Natural killer cell (primary cell): Measurements from ENCODE around the gene TEAD1. TPM values are rescaled to one million over a fixed set of nuclear protein-coding genes. Genes with fewer than 3 reads are reported as not detected.

Source experiments
- ATAC-seq, 3 donors: fragments of 150-1000 bp in 2 of 3; fragments of 200-7000 bp in 1 of 3; cut with Tn5 transposase; 1 replicate in 1 of 3; 2 replicates in 2 of 3; pipeline ENCODE4 v1.10.0; 2021; ENCODE audit warnings: mild to moderate bottlenecking in 2 of 3, moderate library complexity in 2 of 3
- DNase-seq, 2 donors: peaks; one replicate each; pipeline versions ENCODE4 v3.0.0 to v3.0.0-alpha.2; 2013 to 2021; ENCODE audit warnings: mixed read lengths in 1 of 2
- H3K27ac ChIP-seq: one replicate; pipeline ENCODE4 v1.5.1; 2013; ENCODE audit warnings: mild to moderate bottlenecking, low read length
- H3K27me3 ChIP-seq: one replicate; pipeline ENCODE4 v1.6.1; 2013; ENCODE audit warnings: low read length; ENCODE audit not compliant: control insufficient read depth, insufficient read depth
- H3K36me3 ChIP-seq: one replicate; pipeline ENCODE4 v1.6.1; 2013; ENCODE audit warnings: low read length; ENCODE audit not compliant: control insufficient read depth, insufficient read depth
- H3K4me1 ChIP-seq: one replicate; pipeline ENCODE4 v1.6.1; 2013; ENCODE audit warnings: low read length; ENCODE audit not compliant: control insufficient read depth, insufficient read depth
- H3K4me3 ChIP-seq: one replicate; pipeline ENCODE4 v1.5.1; 2013; ENCODE audit warnings: low read length
- H3K9me3 ChIP-seq: one replicate; pipeline ENCODE4 v1.6.1; 2013; ENCODE audit warnings: low read length; ENCODE audit not compliant: control insufficient read depth, insufficient read depth
- H3K27ac Mint-ChIP-seq, 2 donors: one replicate each; pipeline ENCODE4 v1.8.0; 2022; ENCODE audit warnings: mild to moderate bottlenecking in 2 of 2, mixed read lengths in 2 of 2, moderate library complexity in 1 of 2
- H3K27me3 Mint-ChIP-seq, 2 donors: one replicate each; pipeline ENCODE4 v1.8.0; 2022; ENCODE audit warnings: low read depth in 2 of 2, mixed read lengths in 2 of 2
- H3K36me3 Mint-ChIP-seq: one replicate; pipeline ENCODE4 v1.8.0; 2022; ENCODE audit warnings: mixed read lengths
- H3K4me1 Mint-ChIP-seq, 2 donors: one replicate each; pipeline ENCODE4 v1.8.0; 2022; ENCODE audit warnings: mixed read lengths in 2 of 2
- H3K4me3 Mint-ChIP-seq: one replicate; pipeline ENCODE4 v1.8.0; 2022; ENCODE audit warnings: mild to moderate bottlenecking, moderate library complexity, mixed read lengths
- H3K9me3 Mint-ChIP-seq, 2 donors: one replicate each; pipeline ENCODE4 v1.8.0; 2022; ENCODE audit warnings: mixed read lengths in 2 of 2
- CTCF ChIP-seq: fragments of 200-600 bp; IDR thresholded peaks from one replicate; pipeline ENCODE4 v1.8.0; 2022; ENCODE audit warnings: antibody characterized with exemption
- WGBS: methylation state at CpG from one replicate; pipeline ENCODE4 v1.1.7; 2013; ENCODE audit warnings: missing lambda C conversion rate; ENCODE audit not compliant: insufficient coverage; 5-methylcytosine and 5-hydroxymethylcytosine counted together
- intact Hi-C: fragments of 100-400 bp; cut with micrococcal nuclease; formaldehyde crosslinking; loops from one replicate; pipeline ENCODE4 v1.14.2; 2022
- total RNA-seq, 4 donors: library from RNA; stranded (reverse); fragments of 120-200 nt in 1 of 4; gene quantifications; one replicate each; pipeline versions ENCODE4 v1.2.3 to v1.2.4, GENCODE V29; 2013 to 2022

TEAD1 gene
- total RNA-seq, 3 donors from 2014 or later (not counting 1 experiment from before 2014, with no cell fraction given) = not detected

GRCh38 chr11:12803086-12803826, 129.0 kb downstream of the TEAD1 start:
- DNase-seq (no peak), ATAC-seq (no peak)
- intact Hi-C loops = no loop called here
- no peaks in the 10 kb centered on the region for H3K4me1 ChIP-seq
- Mint-ChIP-seq H3K36me3 (no peaks in the 10 kb centered on the region), H3K27me3 (peaks cover 24 to 87% of the 10 kb centered on the region in 2 donors), H3K9me3 (no peaks in the 10 kb centered on the region), H3K27ac (no peak overlapping the region), H3K4me3 (no peak overlapping the region), H3K4me1 (no peaks in the 10 kb centered on the region)
- H3K9me3 ChIP-seq = no peaks in the 10 kb centered on the region
- no peak overlapping the region for H3K27ac ChIP-seq
- TF ChIP-seq CTCF = no peak
- H3K27me3 ChIP-seq = peaks cover 5% of the 10 kb centered on the region
- no peaks in the 10 kb centered on the region for H3K36me3 ChIP-seq
- 77% methylated on average over 7 of the region's 7 CpGs for WGBS
- H3K4me3 ChIP-seq = no peak overlapping the region

- Histone ChIP-seq H3K9me3 (no peaks in the 10 kb centered on the region), H3K4me1 (no peaks in the 10 kb centered on the region), H3K27me3 (peaks cover 5% of the 10 kb centered on the region), H3K27ac (no peak overlapping the region), H3K36me3 (no peaks in the 10 kb centered on the region), H3K4me3 (no peak overlapping the region)
- no peaks in the 10 kb centered on the region for H3K4me1 Mint-ChIP-seq
- TF ChIP-seq CTCF = no peak
- H3K27me3 Mint-ChIP-seq = peaks cover 14 to 58% of the 10 kb centered on the region in 2 donors
- DNase-seq (no peak), ATAC-seq (no peak)
- 79% methylated on average over 1 of the region's 2 CpGs for WGBS
- intact Hi-C loops = no loop called here
- H3K36me3 Mint-ChIP-seq = no peaks in the 10 kb centered on the region
- H3K27ac Mint-ChIP-seq = no peak overlapping the region
- no peak overlapping the region for H3K4me3 Mint-ChIP-seq
- H3K9me3 Mint-ChIP-seq = no peaks in the 10 kb centered on the region
Observed at GRCh38 chr11:12806113-12806512, 131.9 kb downstream of the TEAD1 start.

- DNase-seq (no peak), ATAC-seq (no peak)
- no peak overlapping the region for H3K4me3 Mint-ChIP-seq
- H3K4me3 ChIP-seq = no peak overlapping the region
- peaks cover 5% of the 10 kb centered on the region for H3K27me3 ChIP-seq
- no peak overlapping the region for H3K27ac ChIP-seq
- no peak for TF ChIP-seq CTCF
- no peaks in the 10 kb centered on the region for H3K9me3 ChIP-seq
- no peaks in the 10 kb centered on the region for H3K4me1 ChIP-seq
- H3K9me3 Mint-ChIP-seq = no peaks in the 10 kb centered on the region
- H3K36me3 Mint-ChIP-seq = no peaks in the 10 kb centered on the region
- H3K27me3 Mint-ChIP-seq = peaks cover 15 to 57% of the 10 kb centered on the region in 2 donors
- H3K27ac Mint-ChIP-seq = no peak overlapping the region
- H3K4me1 Mint-ChIP-seq = no peaks in the 10 kb centered on the region
- 87% methylated on average over 6 of the region's 6 CpGs for WGBS
- H3K36me3 ChIP-seq = no peaks in the 10 kb centered on the region
- intact Hi-C loops = no loop called here
Observed at GRCh38 chr11:12807621-12808020, 133.4 kb downstream of the TEAD1 start.

GRCh38 chr11:12808519-12808918, 134.3 kb downstream of the TEAD1 start:
- no peak overlapping the region for H3K27ac Mint-ChIP-seq
- Histone ChIP-seq H3K4me1 (no peaks in the 10 kb centered on the region), H3K9me3 (no peaks in the 10 kb centered on the region), H3K4me3 (no peak overlapping the region), H3K27ac (no peak overlapping the region), H3K27me3 (no peaks in the 10 kb centered on the region), H3K36me3 (no peaks in the 10 kb centered on the region)
- intact Hi-C loops = no loop called here
- no peaks in the 10 kb centered on the region for H3K4me1 Mint-ChIP-seq
- WGBS = no CpG with 5 or more reads among the region's 1 CpG
- H3K36me3 Mint-ChIP-seq = no peaks in the 10 kb centered on the region
- no peaks in the 10 kb centered on the region for H3K9me3 Mint-ChIP-seq
- DNase-seq (no peak), ATAC-seq (no peak)
- no peak overlapping the region for H3K4me3 Mint-ChIP-seq
- TF ChIP-seq CTCF = no peak
- peaks cover 11 to 56% of the 10 kb centered on the region in 2 donors for H3K27me3 Mint-ChIP-seq
